Aorta (tissue), 5 donors: ENCODE measurements around the gene VEPH1. TPM values are rescaled to one million over a fixed set of nuclear protein-coding genes. Genes with fewer than 3 reads are reported as not detected.

Source experiments
- ATAC-seq: fragments of 200-7000 bp; cut with Tn5 transposase; one replicate; pipeline ENCODE4 v1.9.1; 2022; ENCODE audit warnings: moderate library complexity; ENCODE audit not compliant: low FRiP score
- DNase-seq, 2 donors: peaks; one replicate each; pipeline ENCODE4 v3.0.0-alpha.2; 2020
- H3K27ac ChIP-seq, 2 donors: one replicate each; pipeline ENCODE4 v1.5.1; 2013; ENCODE audit warnings: low read length in 2 of 2, mild to moderate bottlenecking in 2 of 2, moderate library complexity in 2 of 2, control low read depth in 1 of 2, inconsistent platforms in 1 of 2, low read depth in 1 of 2
- H3K27me3 ChIP-seq, 2 donors: one replicate each; pipeline ENCODE4 v1.6.1; 2013; ENCODE audit warnings: control low read depth in 1 of 2, low read length in 1 of 2, mild to moderate bottlenecking in 1 of 2, moderate library complexity in 1 of 2; ENCODE audit not compliant: insufficient read depth in 2 of 2, control insufficient read depth in 1 of 2
- H3K36me3 ChIP-seq, 2 donors: one replicate each; pipeline ENCODE4 v1.6.1; 2013; ENCODE audit warnings: control low read depth in 1 of 2, low read length in 1 of 2, mild to moderate bottlenecking in 1 of 2; ENCODE audit not compliant: insufficient read depth in 2 of 2, control insufficient read depth in 1 of 2
- H3K4me1 ChIP-seq, 2 donors: one replicate each; pipeline ENCODE4 v1.6.1; 2013; ENCODE audit warnings: low read length in 2 of 2, control low read depth in 1 of 2, mild to moderate bottlenecking in 1 of 2, moderate library complexity in 1 of 2; ENCODE audit not compliant: insufficient read depth in 2 of 2, control insufficient read depth in 1 of 2
- H3K4me3 ChIP-seq, 2 donors: one replicate each; pipeline ENCODE4 v1.5.1; 2013; ENCODE audit warnings: low read length in 2 of 2, control low read depth in 1 of 2, mild to moderate bottlenecking in 1 of 2
- H3K9me3 ChIP-seq: one replicate; pipeline ENCODE4 v1.6.1; 2013; ENCODE audit warnings: mild to moderate bottlenecking, low read length; ENCODE audit not compliant: control insufficient read depth
- WGBS, 2 donors: extraction: QIAGEN DNeasy Blood & Tissue Kit; methylation state at CpG; one replicate each; pipeline ENCODE4 v1.1.7; 2013; 5-methylcytosine and 5-hydroxymethylcytosine counted together
- intact Hi-C, 2 donors: fragments of 100-400 bp; cut with DNase I; formaldehyde crosslinking; loops; one replicate each; pipeline versions ENCODE4 v1.14.2 to v1.15.0; 2022
- polyA plus RNA-seq, 2 donors: library from polyadenylated mRNA; stranded (reverse); fragments of 200-250 nt; gene quantifications; one replicate each; pipeline ENCODE4 v1.2.3, GENCODE V29; 2013
- total RNA-seq, 2 donors: library from RNA; stranded (reverse); fragmentation: NEBNext Ultra II Directional; extraction: Animal tissue kit (Norgen Biotek cat#: 25700); gene quantifications; one replicate each; pipeline ENCODE4 v1.2.1, GENCODE V29; 2021
- donor health status: healthy with polysubstance abuse.
- donor health status: Bipolar disorder and iron deficiency.
- donor health status: DM: no; HTN: no; CAD: no.
- donor health status: DM: no; HTN: no; CAD: no.
- donor health status: DM: yes; HTN: yes; CAD: no.

The VEPH1 gene
- total and polyA plus RNA-seq, 4 donors, result 0.77 to 0.81 TPM; not detected in 2

DNA sequence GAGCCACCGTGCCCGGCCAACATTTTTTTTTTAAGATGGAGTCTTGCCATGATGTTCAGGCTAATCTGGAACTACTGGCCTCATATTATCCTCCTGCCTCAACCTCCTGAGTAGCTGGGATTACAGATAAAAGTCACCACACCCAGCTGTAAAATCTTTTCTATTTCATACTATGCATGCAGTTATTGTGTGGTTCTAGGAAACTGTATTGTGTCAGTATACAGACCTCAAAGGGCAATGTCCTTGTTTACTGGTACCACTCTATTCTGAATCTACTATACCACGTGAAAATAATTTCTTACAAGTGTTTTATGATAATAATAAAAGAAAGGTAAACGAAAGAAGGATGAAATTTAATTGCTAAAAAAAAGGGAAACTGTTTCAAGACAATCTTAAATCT, 190.0 kb downstream of the VEPH1 start:
- ATAC-seq (no peak), DNase-seq (no peak)
- intact Hi-C loops, result no loop called here
- H3K9me3 ChIP-seq, result no peaks in the 10 kb centered on the region
- H3K4me1 ChIP-seq, result no peaks in the 10 kb centered on the region
- no peak overlapping the region for H3K4me3 ChIP-seq
- WGBS, 2 donors, result 94 to 95% methylated on average over 4 of the region's 4 CpGs
- H3K27ac ChIP-seq, result no peak overlapping the region
- no peaks in the 10 kb centered on the region for H3K27me3 ChIP-seq
- H3K36me3 ChIP-seq, result no peaks in the 10 kb centered on the region

DNA sequence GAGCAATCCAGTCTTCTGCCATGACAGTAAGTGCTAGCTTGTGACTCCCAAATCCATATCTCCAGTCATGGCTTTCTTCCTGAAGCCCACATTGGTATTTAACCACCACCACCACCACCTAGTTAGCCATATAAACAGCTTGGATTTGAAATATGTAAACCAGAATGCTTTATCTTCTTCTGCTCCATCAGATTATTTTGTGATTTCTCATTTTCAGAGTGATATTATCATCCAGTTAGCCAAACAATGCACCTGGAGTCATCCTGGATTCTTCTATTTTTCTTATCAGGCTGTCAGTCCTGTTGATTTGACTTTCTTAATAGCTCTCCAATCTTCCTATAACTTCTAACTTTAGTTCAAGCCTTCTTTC, 190.9 kb downstream of the VEPH1 start:
- H3K4me3 ChIP-seq, result no peak overlapping the region
- no peaks in the 10 kb centered on the region for H3K27me3 ChIP-seq
- no peaks in the 10 kb centered on the region for H3K4me1 ChIP-seq
- DNase-seq (no peak), ATAC-seq (no peak)
- intact Hi-C loops, result no loop called here
- H3K36me3 ChIP-seq, result no peaks in the 10 kb centered on the region
- H3K9me3 ChIP-seq, result no peaks in the 10 kb centered on the region
- no peak overlapping the region for H3K27ac ChIP-seq

DNA sequence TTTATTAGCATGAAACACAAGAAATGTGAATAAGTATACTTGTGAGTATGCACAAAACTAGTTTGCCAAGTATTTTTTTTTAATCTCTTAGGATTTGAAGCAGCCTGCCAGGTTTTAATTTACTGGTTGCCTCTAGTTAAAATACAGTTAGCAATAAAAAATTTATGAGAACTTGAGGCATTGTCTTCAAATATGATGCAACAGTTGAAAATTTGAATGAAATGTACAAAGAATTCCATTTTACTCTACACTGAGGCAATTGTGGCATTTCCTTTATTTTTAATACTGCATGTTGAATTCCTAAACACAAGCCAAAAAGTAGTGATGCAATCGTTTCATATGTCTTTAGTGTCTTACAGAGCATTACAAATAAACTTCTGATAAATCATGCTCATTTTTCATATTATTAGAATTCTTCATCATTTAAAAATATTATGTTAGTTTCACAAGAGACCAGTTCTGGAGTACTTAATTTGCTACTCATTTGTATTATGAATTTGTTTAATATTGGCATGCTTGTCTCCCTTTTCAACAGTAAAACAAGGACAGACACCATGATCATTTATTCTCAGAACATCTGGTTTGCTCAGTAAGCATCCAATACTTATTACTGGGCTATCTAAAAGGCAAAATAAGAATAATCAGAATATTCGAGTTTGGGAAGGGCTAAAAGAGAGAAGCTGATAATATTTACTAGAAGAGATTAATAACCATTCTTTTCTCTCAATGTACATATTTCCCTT, 191.4 kb downstream of the VEPH1 start:
- no peaks in the 10 kb centered on the region for H3K27me3 ChIP-seq
- H3K4me3 ChIP-seq, result no peak overlapping the region
- 30 to 37% methylated on average over 2 of the region's 2 CpGs for WGBS, 2 donors
- no peaks in the 10 kb centered on the region for H3K4me1 ChIP-seq
- DNase-seq (no peak), ATAC-seq (no peak)
- intact Hi-C loops, result no loop called here
- no peak overlapping the region for H3K27ac ChIP-seq
- no peaks in the 10 kb centered on the region for H3K36me3 ChIP-seq
- H3K9me3 ChIP-seq, result no peaks in the 10 kb centered on the region

DNA sequence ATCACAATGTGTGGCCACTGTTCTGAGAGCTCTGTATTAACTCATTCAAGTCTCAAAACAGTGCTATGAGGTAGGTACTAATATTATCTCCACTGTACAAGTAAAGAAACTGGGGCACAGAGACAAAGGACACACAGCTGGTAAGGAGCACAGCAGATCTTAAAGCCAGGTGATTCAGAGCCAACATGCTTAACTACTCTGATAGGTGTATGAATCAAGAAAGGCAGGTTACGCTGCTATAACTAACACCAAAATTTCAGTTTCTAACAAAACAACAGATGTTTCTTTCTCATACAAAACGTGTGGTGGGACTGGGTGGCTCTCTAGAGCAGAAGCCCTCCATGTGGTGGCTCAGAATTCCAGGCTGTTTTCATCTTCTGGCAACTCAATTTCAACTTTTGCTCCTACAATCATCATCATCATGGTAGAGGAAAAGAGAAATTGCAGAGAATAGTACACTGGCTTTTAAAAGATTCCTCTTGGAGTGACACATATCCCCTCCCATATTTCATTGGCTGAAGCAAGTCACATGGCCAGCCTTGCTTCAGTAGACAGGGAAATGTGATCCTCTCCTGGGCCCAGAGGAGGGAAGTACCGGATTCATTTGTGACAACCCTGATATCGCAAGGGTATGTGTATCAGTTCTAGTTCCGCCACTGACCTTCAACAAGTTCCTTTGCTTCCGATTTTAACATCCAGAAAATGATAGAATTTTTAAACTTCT, 192.7 kb downstream of the VEPH1 start:
- no peak for ATAC-seq

DNA sequence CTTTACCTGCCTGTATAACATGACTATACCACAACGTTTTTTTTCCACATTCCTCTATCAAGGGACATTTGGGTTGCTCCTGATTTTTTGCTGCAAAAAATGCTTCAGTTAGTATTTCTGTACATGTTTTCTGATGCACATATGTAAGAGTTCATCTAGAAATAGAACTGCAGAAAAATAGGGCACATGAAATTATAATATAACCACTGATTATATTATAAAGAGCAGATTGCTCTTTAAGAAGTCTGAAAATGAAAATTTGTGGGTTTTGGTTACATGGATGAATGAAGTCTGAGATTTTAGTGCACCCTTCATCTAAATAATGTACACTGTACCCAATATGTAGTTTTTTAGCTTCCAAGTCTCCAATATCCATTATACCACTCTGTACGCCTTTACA, 196.7 kb downstream of the VEPH1 start:
- 68 to 72% methylated on average over 2 of the region's 2 CpGs for WGBS, 2 donors
- Histone ChIP-seq H3K36me3 (no peaks in the 10 kb centered on the region), H3K27ac (no peak overlapping the region), H3K4me3 (no peak overlapping the region), H3K27me3 (no peaks in the 10 kb centered on the region), H3K4me1 (no peaks in the 10 kb centered on the region), H3K9me3 (no peaks in the 10 kb centered on the region)
- ATAC-seq (no peak), DNase-seq (no peak)
- intact Hi-C loops, result loop anchor here in 1 of 2 donors (5.0 kb wide), 1 partner anchor 56 kb away; no protein-coding TSS in a partner anchor

More for the DNA sequence above, 192.7 kb downstream of the VEPH1 start:
- Histone ChIP-seq H3K27ac (no peak overlapping the region), H3K4me3 (no peak overlapping the region), H3K9me3 (no peaks in the 10 kb centered on the region), H3K4me1 (no peaks in the 10 kb centered on the region), H3K27me3 (no peaks in the 10 kb centered on the region), H3K36me3 (no peaks in the 10 kb centered on the region)
- no peak for DNase-seq
- 86 to 94% methylated on average over 6 of the region's 6 CpGs for WGBS, 2 donors
- intact Hi-C loops, result no loop called here

DNA sequence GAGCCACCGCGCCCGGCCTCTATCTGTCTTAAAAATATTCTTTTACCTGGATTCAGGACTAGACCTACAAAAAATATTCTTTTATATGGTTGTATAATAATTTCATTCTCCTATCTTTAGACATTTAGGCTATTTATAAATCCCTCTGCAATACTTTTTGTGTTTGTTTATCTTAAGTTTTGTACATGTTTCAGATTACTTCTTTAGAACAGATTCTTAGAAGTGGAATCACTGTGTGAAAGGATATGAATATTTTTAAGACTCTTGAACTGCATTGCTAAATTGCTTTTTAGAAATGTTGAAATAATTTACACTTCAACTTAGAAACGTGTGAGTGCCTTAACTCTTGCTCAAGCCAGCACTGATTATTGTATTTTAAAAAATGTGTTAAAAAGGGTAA, 197.8 kb downstream of the VEPH1 start:
- H3K4me3 ChIP-seq, result no peak overlapping the region
- no peaks in the 10 kb centered on the region for H3K9me3 ChIP-seq
- H3K4me1 ChIP-seq, result no peaks in the 10 kb centered on the region
- H3K27ac ChIP-seq, result no peak overlapping the region
- no peak for ATAC-seq
- no peaks in the 10 kb centered on the region for H3K36me3 ChIP-seq
- no peak for DNase-seq
- WGBS, 2 donors, result 74 to 80% methylated on average over 4 of the region's 4 CpGs
- intact Hi-C loops, result loop anchor here in 1 of 2 donors (5.0 kb wide), 1 partner anchor 57 kb away; no protein-coding TSS in a partner anchor
- H3K27me3 ChIP-seq, result no peaks in the 10 kb centered on the region

DNA sequence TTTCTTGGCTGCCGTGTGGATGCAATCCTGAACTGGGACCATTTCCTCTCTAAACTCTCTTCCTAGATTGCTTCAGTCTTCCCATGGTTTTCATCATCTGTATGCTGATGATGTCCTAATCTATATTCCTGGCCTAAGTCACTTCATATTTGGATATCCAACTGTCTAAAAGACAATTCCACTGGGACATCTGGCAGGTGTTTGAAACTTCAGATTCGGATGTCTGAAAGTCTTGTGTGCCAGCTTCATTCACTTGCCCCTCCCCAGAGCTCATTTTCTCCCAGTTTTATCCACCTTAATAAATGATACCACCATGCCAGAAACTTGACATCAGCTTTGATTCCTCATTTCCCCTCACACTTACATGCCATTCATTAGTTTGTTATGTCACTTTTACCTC, 201.5 kb downstream of the VEPH1 start:
- WGBS, 2 donors, result 94 to 99% methylated on average over 2 of the region's 2 CpGs
- ATAC-seq (no peak), DNase-seq (no peak)
- no peaks in the 10 kb centered on the region for H3K9me3 ChIP-seq
- H3K4me1 ChIP-seq, result no peaks in the 10 kb centered on the region
- no peaks in the 10 kb centered on the region for H3K36me3 ChIP-seq
- no peak overlapping the region for H3K27ac ChIP-seq
- H3K4me3 ChIP-seq, result no peak overlapping the region
- intact Hi-C loops, result no loop called here
- H3K27me3 ChIP-seq, result no peaks in the 10 kb centered on the region

DNA sequence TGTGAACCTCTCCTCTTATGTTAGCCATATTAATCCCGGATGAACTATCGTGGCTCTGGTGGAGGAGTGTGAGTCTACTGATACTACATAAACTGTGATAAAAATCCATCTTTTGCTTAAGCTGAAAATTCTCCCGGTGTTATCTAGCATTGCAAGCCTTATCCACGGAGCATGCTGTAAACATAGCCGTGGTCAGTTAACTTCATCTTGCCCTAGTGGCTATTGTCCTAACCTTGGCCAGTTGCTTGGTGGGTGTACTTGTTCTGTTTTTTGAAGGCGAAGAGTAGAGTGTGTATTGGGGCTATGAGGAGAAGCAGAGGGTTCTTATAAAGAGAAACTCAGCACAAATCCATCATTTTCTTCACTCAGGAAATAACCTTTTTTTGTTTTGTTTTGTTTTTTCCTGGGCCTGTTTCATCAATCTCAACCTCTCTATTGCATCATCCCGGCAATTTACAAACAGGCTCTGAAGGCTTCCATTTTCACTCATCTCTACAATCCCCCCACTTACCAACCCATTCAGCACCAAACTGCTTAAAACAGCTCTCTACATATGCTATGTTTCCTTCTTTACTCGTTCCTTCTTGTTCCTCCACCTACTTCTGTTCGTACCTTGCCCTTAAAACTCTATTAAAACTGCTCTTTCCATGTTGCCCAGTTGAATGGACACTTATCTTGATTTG, 202.1 kb downstream of the VEPH1 start:
- Histone ChIP-seq H3K9me3 (no peaks in the 10 kb centered on the region), H3K36me3 (no peaks in the 10 kb centered on the region), H3K4me1 (no peaks in the 10 kb centered on the region), H3K4me3 (no peak overlapping the region), H3K27ac (no peak overlapping the region), H3K27me3 (no peaks in the 10 kb centered on the region)
- WGBS, 2 donors, result 72 to 78% methylated on average over 9 of the region's 9 CpGs
- DNase-seq (no peak), ATAC-seq (no peak)
- intact Hi-C loops, result no loop called here
